Measurements from ENCODE around the gene UBXN2A. TPM values are rescaled to one million over a fixed set of nuclear protein-coding genes. Genes with fewer than 3 reads are reported as not detected.

Gene UBXN2A
- total RNA-seq, 2 experiments from 2014 or later = 11.2 to 12.4 TPM

DNA sequence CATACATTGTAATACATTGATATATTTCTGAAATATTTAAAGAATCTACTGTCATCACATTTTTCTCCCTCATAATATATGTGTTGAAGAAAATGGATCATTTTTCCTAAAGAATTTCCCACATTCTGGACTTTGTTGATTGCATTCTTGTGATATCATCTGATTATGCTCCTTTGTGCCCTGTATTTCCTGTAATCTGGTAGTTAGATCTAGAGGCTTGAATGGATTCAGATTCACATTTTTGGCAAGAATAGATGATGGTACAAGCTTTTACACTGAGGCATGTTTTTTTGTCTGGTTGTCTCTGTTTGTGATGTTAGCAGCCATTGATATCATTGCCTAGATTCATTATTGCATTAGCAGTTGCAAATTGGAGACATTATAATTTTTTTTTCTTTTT is 13.4 kb downstream of the UBXN2A start:
- ATAC-seq (ENCODE audit: low read depth) = no peak
- no peaks in the 10 kb centered on the region for H3K9me3 Mint-ChIP-seq
- no peak overlapping the region for H3K27ac Mint-ChIP-seq

DNA sequence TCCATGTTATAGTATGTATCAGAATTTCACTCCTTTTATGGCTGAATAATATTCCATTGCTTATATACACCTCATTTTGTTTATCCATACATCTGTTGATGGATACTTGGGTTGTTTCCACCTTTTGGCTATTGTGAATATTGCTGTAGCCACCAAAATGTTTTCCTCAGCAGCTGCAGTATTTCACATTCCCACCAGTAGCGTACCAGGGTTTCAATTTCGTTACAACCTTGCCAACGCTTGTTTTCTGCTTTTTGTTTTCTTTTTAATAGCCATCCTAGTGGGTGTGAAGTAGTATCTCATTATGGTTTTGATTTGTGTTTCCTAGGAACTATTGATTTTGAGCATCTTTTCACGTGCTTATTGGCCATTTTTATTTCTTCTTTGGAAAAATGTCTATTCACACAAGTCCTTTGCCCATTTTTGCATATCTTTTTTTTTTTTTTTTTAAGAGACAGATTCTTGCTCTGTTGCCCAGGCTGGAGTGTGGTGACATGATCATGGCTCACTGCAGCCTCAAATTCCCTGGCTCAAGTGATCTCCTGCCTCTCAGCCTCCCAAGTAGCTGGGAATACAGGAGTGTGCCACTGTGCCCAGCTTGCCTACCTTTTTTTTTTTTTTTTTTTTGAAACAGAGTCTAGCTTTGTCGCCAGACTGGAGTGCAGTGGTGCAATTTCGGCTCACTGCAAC is 14.2 kb downstream of the UBXN2A start:
- POLR2A ChIA-PET = no interaction called here
- Mint-ChIP-seq H3K9me3 (no peaks in the 10 kb centered on the region), H3K4me1 (peaks cover 7% of the 10 kb centered on the region), H3K36me3 (peaks cover 1% of the 10 kb centered on the region), H3K27me3 (no peaks in the 10 kb centered on the region), H3K4me3 (no peak overlapping the region), H3K27ac (no peak overlapping the region)
- no peak for ATAC-seq (ENCODE audit: low read depth)
- DNase-seq = no peak

More for the DNA sequence above, 13.4 kb downstream of the UBXN2A start:
- H3K4me3 Mint-ChIP-seq = no peak overlapping the region
- H3K4me1 Mint-ChIP-seq = peaks cover 7% of the 10 kb centered on the region
- H3K36me3 Mint-ChIP-seq = peaks cover 1% of the 10 kb centered on the region
- no peaks in the 10 kb centered on the region for H3K27me3 Mint-ChIP-seq
- no peak for DNase-seq
- POLR2A ChIA-PET = no interaction called here

DNA sequence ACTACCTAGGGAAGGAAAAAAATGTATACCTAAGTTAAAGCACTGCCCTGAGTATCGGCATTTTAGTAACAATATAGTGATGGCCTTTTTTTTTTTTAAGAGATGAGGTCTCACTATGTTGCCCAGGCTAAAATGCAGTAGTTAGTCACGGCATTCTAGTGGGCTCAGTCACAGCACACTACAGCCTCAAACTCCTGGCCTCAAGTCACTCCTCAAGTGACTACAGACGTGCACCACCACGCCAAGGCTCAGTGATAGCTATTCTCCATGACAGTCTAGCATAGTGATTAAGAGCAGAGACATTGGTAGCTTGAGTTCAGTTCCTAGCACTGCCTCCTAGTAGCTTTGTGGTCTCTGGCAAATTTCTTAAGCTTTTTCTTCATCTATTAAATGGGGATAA is 27.6 kb downstream of the UBXN2A start:
- Mint-ChIP-seq H3K36me3 (peaks cover 8% of the 10 kb centered on the region), H3K9me3 (no peaks in the 10 kb centered on the region), H3K4me1 (no peaks in the 10 kb centered on the region), H3K27me3 (no peaks in the 10 kb centered on the region), H3K4me3 (no peak overlapping the region), H3K27ac (no peak overlapping the region)
- POLR2A ChIA-PET = no interaction called here
- no peak for DNase-seq
- ATAC-seq (ENCODE audit: low read depth) = no peak

DNA sequence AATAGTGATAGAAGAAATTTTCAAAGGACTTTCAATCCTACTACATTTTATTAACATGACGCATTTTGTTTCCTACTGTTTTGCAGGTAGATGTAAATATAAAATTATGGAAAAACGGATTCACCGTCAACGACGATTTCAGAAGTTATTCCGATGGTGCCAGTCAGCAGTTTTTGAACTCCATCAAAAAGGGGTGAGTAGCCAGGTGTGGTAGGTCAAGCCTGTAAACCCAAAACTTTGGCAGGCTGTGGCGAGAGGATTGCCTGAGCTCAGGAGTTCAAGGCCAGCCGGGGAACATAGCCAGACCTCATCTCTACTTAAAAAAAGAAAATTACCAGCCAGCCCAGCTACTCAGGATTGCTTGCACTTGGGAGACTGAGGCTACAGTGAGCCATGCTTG is 36.6 kb downstream of the UBXN2A start:
- POLR2A ChIA-PET = no interaction called here
- H3K27ac Mint-ChIP-seq = no peak overlapping the region
- no peaks in the 10 kb centered on the region for H3K4me1 Mint-ChIP-seq
- DNase-seq (no peak), ATAC-seq (ENCODE audit: low read depth) (no peak)
- H3K36me3 Mint-ChIP-seq = peaks cover 11% of the 10 kb centered on the region
- no peak overlapping the region for H3K4me3 Mint-ChIP-seq
- H3K9me3 Mint-ChIP-seq = no peaks in the 10 kb centered on the region
- no peaks in the 10 kb centered on the region for H3K27me3 Mint-ChIP-seq

DNA sequence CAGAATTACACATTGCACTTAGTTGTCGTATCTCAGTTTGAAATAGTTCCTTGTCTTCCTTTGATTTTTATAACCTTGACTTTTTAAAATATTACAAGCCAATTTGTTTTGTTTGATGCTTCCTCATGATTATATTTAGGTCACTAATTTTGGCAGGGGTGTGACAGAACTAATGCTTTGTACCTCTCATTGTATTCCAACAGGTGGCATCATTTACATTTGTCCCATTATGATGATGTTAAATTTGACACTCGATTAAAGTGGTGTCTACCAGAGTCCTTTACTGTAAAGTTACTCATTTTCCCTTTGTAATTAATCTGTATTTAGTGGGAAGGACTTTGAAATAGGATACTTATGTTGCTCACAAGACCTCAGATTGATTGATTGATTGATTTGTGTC is 48.1 kb downstream of the UBXN2A start:
- POLR2A ChIA-PET = no interaction called here
- H3K27ac Mint-ChIP-seq = no peak overlapping the region
- H3K36me3 Mint-ChIP-seq = peaks cover 1% of the 10 kb centered on the region
- no peak for DNase-seq
- H3K4me1 Mint-ChIP-seq = no peaks in the 10 kb centered on the region
- H3K27me3 Mint-ChIP-seq = no peaks in the 10 kb centered on the region
- H3K4me3 Mint-ChIP-seq = no peak overlapping the region
- ATAC-seq (ENCODE audit: low read depth) = peak; percentile 75
- no peaks in the 10 kb centered on the region for H3K9me3 Mint-ChIP-seq

DNA sequence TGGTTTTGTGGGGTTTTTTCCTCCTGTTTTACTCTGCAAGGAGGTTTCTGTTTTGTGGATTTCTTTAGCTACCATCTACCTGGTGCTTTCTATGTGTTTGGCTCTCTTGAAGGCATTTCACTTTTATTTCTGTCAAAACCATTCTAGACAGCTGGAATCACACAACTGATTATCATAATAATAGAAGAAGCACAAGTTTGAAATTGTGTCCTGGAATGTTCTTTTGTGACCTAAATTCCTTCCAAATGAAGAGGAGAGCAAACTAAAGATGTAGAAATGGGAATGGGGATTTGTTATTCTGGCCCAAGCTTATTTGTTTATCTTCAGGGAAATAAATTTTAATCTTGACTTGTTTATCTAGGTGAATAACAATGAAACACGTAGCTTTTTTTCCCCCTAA is 52.7 kb downstream of the UBXN2A start:
- H3K4me1 Mint-ChIP-seq = no peaks in the 10 kb centered on the region
- no peak for ATAC-seq (ENCODE audit: low read depth)
- no peak for DNase-seq
- no peaks in the 10 kb centered on the region for H3K9me3 Mint-ChIP-seq
- H3K4me3 Mint-ChIP-seq = no peak overlapping the region
- H3K27ac Mint-ChIP-seq = no peak overlapping the region
- H3K36me3 Mint-ChIP-seq = no peaks in the 10 kb centered on the region
- POLR2A ChIA-PET = no interaction called here
- H3K27me3 Mint-ChIP-seq = no peaks in the 10 kb centered on the region

DNA sequence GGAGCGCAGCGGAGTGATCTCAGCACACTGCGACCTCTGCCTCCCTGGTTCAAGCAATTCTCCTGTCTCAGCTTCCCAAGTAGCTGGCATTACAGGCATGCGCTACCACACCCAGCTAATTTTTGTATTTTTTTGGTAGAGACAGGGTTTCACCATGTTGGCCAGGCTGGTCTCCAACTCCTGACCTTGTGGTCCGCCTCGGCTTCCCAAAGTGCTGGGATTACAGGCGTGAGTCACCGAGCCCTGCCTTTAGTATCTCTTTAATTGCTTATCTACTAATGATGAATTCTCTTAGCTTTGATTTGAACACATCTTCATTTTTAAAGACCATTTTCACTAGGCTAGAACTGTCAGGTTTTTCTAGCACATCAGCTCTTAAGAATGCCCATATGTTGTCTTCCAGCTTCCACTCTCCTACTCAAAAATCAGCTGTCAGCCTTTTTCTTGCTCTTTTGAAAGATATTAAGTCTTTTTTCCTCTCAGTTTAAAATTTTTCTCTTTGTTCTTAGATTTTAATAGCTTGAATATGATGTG is 53.5 kb downstream of the UBXN2A start:
- Mint-ChIP-seq H3K36me3 (no peaks in the 10 kb centered on the region), H3K4me1 (no peaks in the 10 kb centered on the region), H3K4me3 (no peak overlapping the region), H3K27me3 (no peaks in the 10 kb centered on the region), H3K9me3 (no peaks in the 10 kb centered on the region), H3K27ac (no peak overlapping the region)
- DNase-seq = no peak
- POLR2A ChIA-PET = no interaction called here
- ATAC-seq (ENCODE audit: low read depth) = no peak

DNA sequence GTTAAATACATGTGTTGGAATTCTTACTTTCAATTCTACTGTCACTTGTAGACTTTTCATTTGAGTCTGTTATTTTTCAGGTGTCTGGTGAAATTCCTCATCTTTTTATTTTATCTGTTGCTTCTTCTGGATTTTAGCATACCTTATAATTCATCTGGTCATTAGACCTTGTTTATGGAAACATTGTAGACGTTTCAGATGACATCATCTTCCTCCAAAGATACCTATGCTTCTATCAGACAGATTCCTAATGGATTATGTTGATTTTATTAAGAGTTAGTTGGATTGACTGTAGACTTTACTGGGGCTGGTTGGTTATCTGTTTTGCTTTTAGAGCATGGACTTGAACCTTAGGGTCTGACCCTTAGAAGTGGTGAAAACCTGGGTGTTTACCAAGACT is 54.3 kb downstream of the UBXN2A start:
- Mint-ChIP-seq H3K9me3 (no peaks in the 10 kb centered on the region), H3K4me3 (no peak overlapping the region), H3K27me3 (no peaks in the 10 kb centered on the region), H3K36me3 (no peaks in the 10 kb centered on the region), H3K4me1 (no peaks in the 10 kb centered on the region), H3K27ac (no peak overlapping the region)
- DNase-seq = no peak
- ATAC-seq (ENCODE audit: low read depth) = no peak
- POLR2A ChIA-PET = no interaction called here

DNA sequence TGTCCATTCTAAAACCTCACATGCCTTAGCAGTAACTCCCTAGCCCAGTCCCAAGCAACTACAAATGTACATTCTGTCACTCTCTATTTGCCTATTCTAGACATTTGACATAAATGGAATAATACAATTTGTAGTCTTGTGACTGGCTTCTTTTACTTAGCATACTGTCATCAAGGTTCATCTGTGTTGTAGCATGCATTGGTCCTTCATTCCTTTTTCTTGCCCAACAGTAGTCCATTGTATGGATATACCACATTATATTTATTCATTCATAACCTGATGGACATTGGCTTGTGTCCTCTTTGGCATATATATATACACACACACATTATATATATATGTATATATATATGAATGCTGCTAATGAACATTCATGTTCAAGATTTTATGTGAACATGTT is 67.4 kb downstream of the UBXN2A start:
- DNase-seq (no peak), ATAC-seq (ENCODE audit: low read depth) (no peak)
- Mint-ChIP-seq H3K36me3 (no peaks in the 10 kb centered on the region), H3K9me3 (no peaks in the 10 kb centered on the region), H3K4me3 (no peak overlapping the region), H3K4me1 (peaks cover 6% of the 10 kb centered on the region), H3K27ac (no peak overlapping the region), H3K27me3 (peaks cover 36% of the 10 kb centered on the region)
- POLR2A ChIA-PET = no interaction called here

DNA sequence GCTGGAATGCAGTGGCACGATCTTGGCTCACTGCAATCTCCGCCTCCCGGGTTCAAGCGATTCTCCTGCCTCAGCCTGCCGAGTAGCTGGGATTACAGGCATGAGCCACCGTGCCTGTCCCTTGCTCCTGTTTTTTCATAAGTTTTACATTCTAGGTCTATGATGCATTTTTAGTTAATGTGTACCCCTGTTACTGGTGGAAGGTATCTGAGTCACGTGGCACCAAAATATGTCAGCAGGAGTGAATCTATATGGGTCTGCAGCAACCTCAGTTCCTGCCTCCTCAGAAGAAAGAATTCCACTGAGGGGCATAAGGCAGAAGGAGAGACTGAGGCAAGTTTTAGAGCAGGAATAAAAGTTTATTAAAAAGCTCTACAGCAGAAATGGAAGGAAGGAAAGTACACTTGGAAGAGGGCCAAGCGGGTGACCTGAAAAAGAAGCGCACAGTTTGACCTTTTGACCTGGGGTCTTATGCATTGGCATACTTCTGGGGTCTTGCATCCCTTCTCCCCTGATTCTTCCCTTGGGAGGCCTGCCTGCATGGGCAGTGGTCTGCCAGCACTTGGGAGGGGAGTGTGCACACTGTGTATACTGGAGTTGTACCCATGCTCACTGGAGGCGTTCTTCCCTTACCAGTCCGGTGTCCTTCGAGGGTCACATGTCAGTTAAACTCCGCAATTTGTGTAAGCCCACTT is 68.6 kb downstream of the UBXN2A start:
- Mint-ChIP-seq H3K36me3 (no peaks in the 10 kb centered on the region), H3K9me3 (no peaks in the 10 kb centered on the region), H3K27me3 (peaks cover 38% of the 10 kb centered on the region), H3K4me1 (peaks cover 6% of the 10 kb centered on the region), H3K27ac (no peak overlapping the region), H3K4me3 (no peak overlapping the region)
- POLR2A ChIA-PET = interaction anchor here (0.6 kb wide), 1 partner anchor 116 kb away, joined by 3 read pairs; no protein-coding TSS in a partner anchor
- ATAC-seq (ENCODE audit: low read depth) (no peak), DNase-seq (no peak)

DNA sequence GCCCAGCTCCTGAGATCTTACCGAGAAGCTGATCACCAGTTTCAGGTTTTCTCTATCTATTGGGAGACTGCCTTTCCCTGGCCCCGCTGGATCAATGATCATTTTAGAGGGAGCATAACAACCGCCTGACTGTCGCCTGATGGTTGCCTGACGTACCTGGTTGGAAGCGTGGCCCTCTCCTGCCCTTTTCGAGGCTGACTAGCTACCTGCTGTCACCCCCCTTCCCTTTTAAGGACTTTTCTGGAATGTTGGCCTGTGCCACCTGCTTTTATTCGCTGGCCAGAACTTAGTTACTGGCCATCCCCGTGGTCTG is 69.1 kb downstream of the UBXN2A start:
- H3K27ac Mint-ChIP-seq = no peak overlapping the region
- DNase-seq (no peak), ATAC-seq (ENCODE audit: low read depth) (no peak)
- no peaks in the 10 kb centered on the region for H3K36me3 Mint-ChIP-seq
- H3K27me3 Mint-ChIP-seq = peaks cover 38% of the 10 kb centered on the region
- POLR2A ChIA-PET = no interaction called here
- peaks cover 6% of the 10 kb centered on the region for H3K4me1 Mint-ChIP-seq
- H3K9me3 Mint-ChIP-seq = no peaks in the 10 kb centered on the region
- H3K4me3 Mint-ChIP-seq = no peak overlapping the region

DNA sequence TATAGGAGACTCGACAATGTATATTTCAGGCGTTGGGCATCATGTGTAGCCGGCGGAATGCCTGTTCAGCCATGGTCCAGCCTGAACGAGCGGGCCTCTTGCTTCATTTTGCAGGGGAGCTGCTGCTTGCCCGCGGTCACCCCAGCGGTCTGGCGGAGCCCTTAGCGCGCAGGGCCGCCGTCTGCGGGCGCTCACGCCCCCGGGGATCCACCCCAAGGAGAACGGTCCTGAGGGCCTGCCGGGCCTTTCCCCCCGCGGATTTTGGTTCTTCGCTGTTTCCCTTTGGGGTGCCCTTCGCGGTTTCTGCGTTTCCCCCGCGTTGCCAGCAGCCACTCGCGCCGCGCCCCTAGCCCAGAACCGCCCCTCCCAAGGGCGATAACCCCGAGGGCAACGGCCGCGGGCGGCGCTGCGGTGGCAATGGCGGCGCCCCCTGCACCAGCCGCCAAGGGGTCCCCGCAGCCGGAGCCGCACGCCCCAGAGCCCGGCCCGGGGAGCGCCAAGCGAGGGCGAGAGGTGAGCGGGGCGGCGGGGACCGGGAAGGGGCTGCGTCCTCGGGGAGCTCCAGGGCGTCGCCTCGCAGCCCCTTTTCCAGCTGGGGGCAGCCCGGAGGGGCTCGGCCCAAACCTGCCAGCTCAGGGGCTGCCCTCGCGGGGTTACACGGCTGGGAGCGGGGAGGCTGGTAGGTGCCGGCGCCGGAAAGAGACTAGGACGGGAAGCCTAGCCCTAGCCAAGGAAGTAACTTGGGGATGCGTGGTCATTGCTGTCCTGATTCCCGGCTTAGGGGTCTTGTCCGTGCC is 69.6 kb downstream of the UBXN2A start, which contains the start of gene MFSD2B:
TSS of gene MFSD2B (plus strand) at position 406 of the 797 bp plus-strand sequence. CDS start at position 418, 12 bp downstream.
- no peaks in the 10 kb centered on the region for H3K9me3 Mint-ChIP-seq
- H3K4me3 Mint-ChIP-seq = no peak within 1 kb of the TSS
- no peak for DNase-seq
- POLR2A ChIA-PET = no interaction called here
- peaks cover 6% of the 10 kb centered on the region for H3K4me1 Mint-ChIP-seq
- H3K27ac Mint-ChIP-seq = no peak within 1 kb of the TSS
- ATAC-seq (ENCODE audit: low read depth) = peak; percentile 53
- H3K27me3 Mint-ChIP-seq = peaks cover 38% of the 10 kb centered on the region
- H3K36me3 Mint-ChIP-seq = no peaks in the 10 kb centered on the region

DNA sequence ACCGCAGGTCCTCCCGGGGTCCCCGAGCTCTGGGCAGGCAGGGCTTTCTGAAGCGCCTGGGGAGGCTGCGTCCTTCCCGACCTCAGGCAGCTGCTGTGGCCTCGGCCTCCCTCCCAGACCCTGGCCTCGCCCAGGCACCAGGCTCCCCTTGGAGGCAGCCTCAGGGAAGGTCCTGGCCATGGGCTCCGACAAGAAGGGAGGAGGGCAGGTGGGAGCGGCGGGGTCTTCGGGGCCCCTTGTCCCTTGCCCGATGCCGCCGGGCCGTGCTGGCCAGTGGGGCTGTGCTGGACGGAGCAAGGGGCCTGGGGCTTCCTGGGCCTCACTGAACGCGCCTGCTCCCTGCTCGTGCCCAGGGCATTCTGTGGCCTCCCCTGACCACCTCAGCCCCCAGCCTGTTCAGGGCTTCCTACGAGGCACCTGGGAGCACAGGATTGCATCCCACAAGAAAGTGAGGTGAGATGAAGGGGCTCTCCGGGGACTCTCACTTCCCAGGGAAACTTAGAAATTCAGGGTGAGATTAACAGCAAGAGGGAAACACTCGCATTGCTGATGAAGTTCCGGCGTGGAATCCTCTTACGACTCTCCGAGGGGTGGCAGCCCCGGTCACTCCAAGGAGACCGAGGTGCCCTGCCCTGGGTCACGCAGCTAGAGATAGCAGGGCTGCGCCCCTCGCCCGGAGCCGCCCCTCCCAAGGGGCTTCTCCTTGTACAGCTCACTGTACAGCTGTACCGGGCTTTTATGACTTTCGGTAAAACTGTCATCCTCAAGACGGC is 70.4 kb downstream of the UBXN2A start:
- Mint-ChIP-seq H3K27me3 (peaks cover 38% of the 10 kb centered on the region), H3K36me3 (no peaks in the 10 kb centered on the region), H3K27ac (no peak overlapping the region), H3K9me3 (no peaks in the 10 kb centered on the region), H3K4me3 (no peak overlapping the region), H3K4me1 (peaks cover 6% of the 10 kb centered on the region)
- ATAC-seq (ENCODE audit: low read depth) (peak; percentile 25), DNase-seq (no peak)
- POLR2A ChIA-PET = no interaction called here

Measured in activated naive CD8-positive, alpha-beta T cell treated with anti-CD3 and anti-CD28 coated beads, Interleukin-2, amount 10 ng/mL, durations not matched to agents 7 days and 5 days (primary cell).